BE2C (cell line): ENCODE results near the gene SNX30.

Source experiments
- DNase-seq: peaks from one replicate; pipeline ENCODE4 v3.0.0-alpha.2; 2020
- H3K27me3 ChIP-seq: fragments of 250-450 bp; sonication (Bioruptor Pico); 2 replicates; pipeline ENCODE4 v1.5.1; 2020; ENCODE audit warnings: mild to moderate bottlenecking
- H3K36me3 ChIP-seq: fragments of 250-450 bp; sonication (Bioruptor Pico); 2 replicates; pipeline ENCODE4 v1.5.1; 2020; ENCODE audit warnings: mild to moderate bottlenecking
- H3K4me1 ChIP-seq: fragments of 250-450 bp; sonication (Bioruptor Pico); 2 replicates; pipeline ENCODE4 v1.5.1; 2020
- H3K4me3 ChIP-seq: 2 replicates; pipeline ENCODE4 v1.5.1; 2011; ENCODE audit warnings: low read depth, low read length
- H3K9me3 ChIP-seq: fragments of 250-450 bp; sonication (Bioruptor Pico); 2 replicates; pipeline ENCODE4 v1.5.1; 2020
- CTCF ChIP-seq: IDR thresholded peaks from 2 replicates; pipeline ENCODE4 v1.5.1; 2012; ENCODE audit warnings: mild to moderate bottlenecking, low read depth, low read length

The SNX30 gene

GRCh38 chr9:112831969-112832368 is 81.4 kb downstream of the SNX30 start:
- no peaks in the 10 kb centered on the region for H3K36me3 ChIP-seq
- H3K27me3 ChIP-seq = no peaks in the 10 kb centered on the region
- no peaks in the 10 kb centered on the region for H3K4me1 ChIP-seq
- no peaks in the 10 kb centered on the region for H3K9me3 ChIP-seq
- H3K4me3 ChIP-seq = no peak overlapping the region
- DNase-seq = no peak
- TF ChIP-seq CTCF = no peak

- no peak for DNase-seq
- Histone ChIP-seq H3K27me3 (no peaks in the 10 kb centered on the region), H3K4me3 (no peak overlapping the region), H3K9me3 (no peaks in the 10 kb centered on the region), H3K36me3 (no peaks in the 10 kb centered on the region), H3K4me1 (no peaks in the 10 kb centered on the region)
- no peak for TF ChIP-seq CTCF
Measured at GRCh38 chr9:112833081-112833480, 82.5 kb downstream of the SNX30 start.

- H3K36me3 ChIP-seq = no peaks in the 10 kb centered on the region
- H3K9me3 ChIP-seq = no peaks in the 10 kb centered on the region
- no peaks in the 10 kb centered on the region for H3K27me3 ChIP-seq
- no peak overlapping the region for H3K4me3 ChIP-seq
- no peaks in the 10 kb centered on the region for H3K4me1 ChIP-seq
- DNase-seq = no peak
- no peak for TF ChIP-seq CTCF
Measured at GRCh38 chr9:112836394-112836793, 85.8 kb downstream of the SNX30 start.

- no peak for DNase-seq
- H3K36me3 ChIP-seq = no peaks in the 10 kb centered on the region
- no peak for TF ChIP-seq CTCF
- no peak overlapping the region for H3K4me3 ChIP-seq
- no peaks in the 10 kb centered on the region for H3K9me3 ChIP-seq
- no peaks in the 10 kb centered on the region for H3K27me3 ChIP-seq
- H3K4me1 ChIP-seq = no peaks in the 10 kb centered on the region
Measured at GRCh38 chr9:112838342-112838741, 87.8 kb downstream of the SNX30 start.

GRCh38 chr9:112839331-112839730 is 88.8 kb downstream of the SNX30 start:
- TF ChIP-seq CTCF = no peak
- no peaks in the 10 kb centered on the region for H3K27me3 ChIP-seq
- no peaks in the 10 kb centered on the region for H3K36me3 ChIP-seq
- DNase-seq = no peak
- no peaks in the 10 kb centered on the region for H3K4me1 ChIP-seq
- no peaks in the 10 kb centered on the region for H3K9me3 ChIP-seq
- H3K4me3 ChIP-seq = no peak overlapping the region

GRCh38 chr9:112841261-112841660 is 90.7 kb downstream of the SNX30 start:
- H3K4me3 ChIP-seq = no peak overlapping the region
- no peaks in the 10 kb centered on the region for H3K9me3 ChIP-seq
- H3K4me1 ChIP-seq = no peaks in the 10 kb centered on the region
- H3K36me3 ChIP-seq = no peaks in the 10 kb centered on the region
- no peaks in the 10 kb centered on the region for H3K27me3 ChIP-seq
- DNase-seq = no peak
- no peak for TF ChIP-seq CTCF
